K562 treated with DMSO at 1 percent for 4 hours (cell line): ENCODE measurements around the gene DHCR7. TPM values are rescaled to one million over a fixed set of nuclear protein-coding genes. Genes with fewer than 3 reads are reported as not detected.

Source experiments
- total RNA-seq: library from RNA; unstranded; fragments of 300-600 nt; gene quantifications from 2 replicates; pipeline ENCODE4 v1.2.3, GENCODE V29; 2022; ENCODE audit not compliant: insufficient read depth

DHCR7 gene, protein sequence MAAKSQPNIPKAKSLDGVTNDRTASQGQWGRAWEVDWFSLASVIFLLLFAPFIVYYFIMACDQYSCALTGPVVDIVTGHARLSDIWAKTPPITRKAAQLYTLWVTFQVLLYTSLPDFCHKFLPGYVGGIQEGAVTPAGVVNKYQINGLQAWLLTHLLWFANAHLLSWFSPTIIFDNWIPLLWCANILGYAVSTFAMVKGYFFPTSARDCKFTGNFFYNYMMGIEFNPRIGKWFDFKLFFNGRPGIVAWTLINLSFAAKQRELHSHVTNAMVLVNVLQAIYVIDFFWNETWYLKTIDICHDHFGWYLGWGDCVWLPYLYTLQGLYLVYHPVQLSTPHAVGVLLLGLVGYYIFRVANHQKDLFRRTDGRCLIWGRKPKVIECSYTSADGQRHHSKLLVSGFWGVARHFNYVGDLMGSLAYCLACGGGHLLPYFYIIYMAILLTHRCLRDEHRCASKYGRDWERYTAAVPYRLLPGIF
- 51.5 and 80.5 TPM in 2 replicates for total RNA-seq

DNA sequence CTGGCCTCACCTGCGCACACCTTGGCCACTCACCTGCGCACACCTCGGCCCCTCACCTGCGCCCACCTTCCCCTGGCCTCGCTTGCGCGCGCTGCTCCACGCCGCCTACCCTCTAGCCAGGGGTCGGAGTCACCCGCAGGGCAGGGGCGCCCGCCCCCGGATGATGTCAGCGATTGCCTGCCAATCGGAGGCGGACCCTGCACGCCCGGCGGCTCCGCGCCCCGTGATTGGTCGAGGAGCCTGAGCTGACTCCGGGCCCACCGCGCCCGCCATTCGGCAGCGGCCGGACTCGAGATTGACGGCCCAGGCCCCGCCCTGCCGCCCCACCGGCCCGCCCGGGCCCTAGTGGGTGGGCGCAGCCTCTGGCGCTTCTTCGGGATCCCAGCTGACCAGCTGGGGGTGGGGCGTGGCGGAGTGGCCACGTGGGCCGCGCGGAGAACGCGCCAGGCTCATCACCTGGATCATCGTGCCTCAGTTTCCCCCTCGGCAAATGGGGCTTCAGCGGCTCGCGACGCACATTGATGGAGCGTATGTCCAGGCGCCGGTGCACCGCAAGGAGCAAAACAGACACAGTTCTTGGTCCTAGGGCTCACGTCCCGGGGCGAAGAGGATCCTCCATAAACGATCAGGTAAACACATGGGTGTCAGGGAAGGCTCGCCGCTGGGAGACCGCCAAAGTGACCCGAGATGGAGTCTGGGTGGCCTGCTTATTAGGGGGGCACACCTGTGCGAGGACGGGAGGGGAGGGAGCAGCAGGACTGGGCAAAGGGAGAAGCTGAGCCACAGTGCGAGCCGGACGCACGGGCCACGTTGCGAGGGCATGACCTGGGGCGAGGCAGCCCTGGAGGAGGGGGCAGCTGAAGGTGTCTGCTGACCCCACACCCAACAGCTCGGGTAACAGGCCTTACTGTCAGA lies at the start of gene DHCR7:
DHCR7 (minus strand) TSS at position 137 of the 915 bp plus-strand sequence. CDS start 3,441 bp downstream, outside the sequence.

DNA sequence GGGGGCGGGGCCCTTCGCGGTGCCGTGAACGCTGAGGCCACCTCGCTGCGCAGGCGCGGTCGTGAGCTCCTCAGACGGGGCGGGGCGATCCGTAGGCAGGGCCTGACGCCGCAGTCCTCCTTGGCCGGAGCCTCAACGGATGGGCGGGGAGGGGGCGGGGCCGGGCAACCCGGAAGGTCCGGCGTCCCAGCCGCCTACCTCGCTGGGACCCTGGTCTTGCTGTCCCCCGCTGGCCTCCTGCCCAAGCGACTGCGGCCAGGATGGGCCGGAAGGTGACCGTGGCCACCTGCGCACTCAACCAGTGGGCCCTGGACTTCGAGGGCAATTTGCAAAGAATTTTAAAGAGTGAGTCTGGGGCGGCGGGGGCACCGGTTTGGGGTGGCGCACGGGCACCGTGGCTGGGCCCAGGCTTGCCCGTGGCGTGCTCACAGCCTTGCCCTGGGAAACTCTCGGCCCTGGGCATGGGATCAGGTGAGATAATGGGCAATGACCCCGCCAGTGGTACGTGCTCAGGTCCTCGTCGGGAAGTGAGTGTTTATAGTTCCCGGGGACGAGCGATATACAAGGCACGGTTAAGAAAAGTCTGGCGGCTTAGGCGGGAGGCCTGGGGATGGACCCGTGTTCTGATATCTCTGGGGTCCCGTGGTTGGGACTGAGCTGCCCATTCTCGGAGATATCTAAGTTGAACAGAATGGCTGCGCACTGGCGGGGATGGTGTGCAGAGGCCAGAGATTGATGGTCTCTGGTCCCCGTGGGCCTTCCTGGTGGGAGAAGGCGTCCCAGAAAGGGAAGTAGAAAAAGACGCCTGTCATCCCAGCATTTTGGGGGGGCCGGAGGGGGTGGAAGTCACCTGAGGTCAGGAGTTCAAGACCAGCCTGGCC lies 5.1 kb upstream of the DHCR7 start, which contains the start of gene NADSYN1:
NADSYN1 (plus strand) TSS at position 167 of the 881 bp plus-strand sequence; CDS start at position 261, 94 bp downstream.

Other genes with a start within 250 kb of the DHCR7 start
- gene SHANK2, start 195.8 kb downstream of the DHCR7 start, total RNA-seq = 0.29 TPM in 1 of 2 replicates, not detected in the other
- gene NADSYN1, start 4.8 kb upstream of the DHCR7 start, total RNA-seq = 49.6 and 51.2 TPM in 2 replicates
- gene KRTAP5-7, start 78.9 kb upstream of the DHCR7 start, total RNA-seq = not detected in 2 replicates
- not detected in 2 replicates for gene KRTAP5-8, start 89.6 kb upstream of the DHCR7 start, total RNA-seq
- not detected in 2 replicates for gene KRTAP5-9, start 100.0 kb upstream of the DHCR7 start, total RNA-seq
- not detected in 2 replicates for gene KRTAP5-10, start 117.2 kb upstream of the DHCR7 start, total RNA-seq
- not detected in 2 replicates for gene KRTAP5-11, start 134.5 kb upstream of the DHCR7 start, total RNA-seq